Lower lobe of right lung (tissue), 2 donors: ENCODE results near the gene CYLC1. TPM values are rescaled to one million over a fixed set of nuclear protein-coding genes. Genes with fewer than 3 reads are reported as not detected.

ENCODE experiments used
- ATAC-seq, 2 donors: fragments of 200-7000 bp; cut with Tn5 transposase; one replicate each; pipeline ENCODE4 v1.9.1; 2020 to 2022; ENCODE audit warnings: mild to moderate bottlenecking in 2 of 2, moderate library complexity in 2 of 2
- DNase-seq: peaks from one replicate; pipeline ENCODE4 v3.0.0-alpha.2; 2020
- H3K27ac ChIP-seq: fragments of 200-600 bp; one replicate; pipeline ENCODE4 v1.8.0; 2022
- H3K27me3 ChIP-seq: fragments of 200-600 bp; one replicate; pipeline ENCODE4 v1.8.0; 2022; ENCODE audit warnings: low read depth
- H3K36me3 ChIP-seq: fragments of 200-600 bp; one replicate; pipeline ENCODE4 v1.8.0; 2022; ENCODE audit warnings: mild to moderate bottlenecking
- H3K4me1 ChIP-seq: fragments of 200-600 bp; one replicate; pipeline ENCODE4 v1.8.0; 2022
- H3K4me3 ChIP-seq: fragments of 200-600 bp; one replicate; pipeline ENCODE4 v1.8.0; 2022; ENCODE audit warnings: mild to moderate bottlenecking
- H3K9me3 ChIP-seq: fragments of 200-600 bp; one replicate; pipeline ENCODE4 v1.8.0; 2022
- CTCF ChIP-seq: fragments of 200-600 bp; IDR thresholded peaks from one replicate; pipeline ENCODE4 v1.8.0; 2022; ENCODE audit warnings: antibody characterized with exemption, mild to moderate bottlenecking
- intact Hi-C: fragments of 100-400 bp; cut with DNase I; formaldehyde crosslinking; loops from one replicate; pipeline ENCODE4 v1.11.0; 2022
- total RNA-seq: library from RNA; stranded (reverse); fragmentation: NEBNext Ultra II Directional; extraction: Animal tissue kit (Norgen Biotek cat#: 25700); gene quantifications from one replicate; pipeline ENCODE4 v1.2.1, GENCODE V29; 2021
- donor health status: DM: no; HTN: yes; CAD: no; lungs with severe emphysema.

The CYLC1 gene
- total RNA-seq, 1 donor from 2014 or later: not detected

- no peaks in the 10 kb centered on the region for H3K4me1 ChIP-seq
- no peak for TF ChIP-seq CTCF
- H3K9me3 ChIP-seq: no peaks in the 10 kb centered on the region
- no peaks in the 10 kb centered on the region for H3K27me3 ChIP-seq
- no peak overlapping the region for H3K27ac ChIP-seq
- H3K4me3 ChIP-seq: no peak overlapping the region
- no peaks in the 10 kb centered on the region for H3K36me3 ChIP-seq
- no peak for ATAC-seq
- DNase-seq: no peak
- intact Hi-C loops: no loop called here
Measured at GRCh38 chrX:83888585-83888984, 27.6 kb downstream of the CYLC1 start.

GRCh38 chrX:83892433-83892832, 31.5 kb downstream of the CYLC1 start:
- intact Hi-C loops: no loop called here

GRCh38 chrX:83906921-83907320, 46.0 kb downstream of the CYLC1 start:
- Histone ChIP-seq H3K36me3 (no peaks in the 10 kb centered on the region), H3K4me1 (no peaks in the 10 kb centered on the region), H3K9me3 (no peaks in the 10 kb centered on the region), H3K4me3 (no peak overlapping the region), H3K27me3 (no peaks in the 10 kb centered on the region), H3K27ac (no peak overlapping the region)
- no peak for TF ChIP-seq CTCF
- DNase-seq (no peak), ATAC-seq (no peak)
- intact Hi-C loops: no loop called here

More at GRCh38 chrX:83892433-83892832, 31.5 kb downstream of the CYLC1 start:
- Histone ChIP-seq H3K36me3 (no peaks in the 10 kb centered on the region), H3K4me3 (no peak overlapping the region), H3K9me3 (no peaks in the 10 kb centered on the region), H3K27me3 (no peaks in the 10 kb centered on the region), H3K27ac (no peak overlapping the region), H3K4me1 (no peaks in the 10 kb centered on the region)
- ATAC-seq (no peak), DNase-seq (no peak)
- no peak for TF ChIP-seq CTCF

GRCh38 chrX:83916525-83916924, 55.6 kb downstream of the CYLC1 start:
- Histone ChIP-seq H3K36me3 (no peaks in the 10 kb centered on the region), H3K9me3 (no peaks in the 10 kb centered on the region), H3K27ac (no peak overlapping the region), H3K4me3 (no peak overlapping the region), H3K4me1 (no peaks in the 10 kb centered on the region), H3K27me3 (no peaks in the 10 kb centered on the region)
- intact Hi-C loops: no loop called here
- TF ChIP-seq CTCF: no peak
- ATAC-seq (no peak), DNase-seq (no peak)

GRCh38 chrX:83934220-83934619, 73.3 kb downstream of the CYLC1 start:
- DNase-seq: no peak
- H3K27me3 ChIP-seq: no peaks in the 10 kb centered on the region
- no peaks in the 10 kb centered on the region for H3K36me3 ChIP-seq
- H3K9me3 ChIP-seq: no peaks in the 10 kb centered on the region
- H3K4me1 ChIP-seq: no peaks in the 10 kb centered on the region
- no peak overlapping the region for H3K4me3 ChIP-seq
- TF ChIP-seq CTCF: no peak
- no peak overlapping the region for H3K27ac ChIP-seq
- no peak for ATAC-seq
- intact Hi-C loops: no loop called here
